Caco-2 (cell line): ENCODE data around the gene PAX5. TPM values are rescaled to one million over a fixed set of nuclear protein-coding genes. Genes with fewer than 3 reads are reported as not detected.

Experiments
- BruUV-seq: library from RNA; stranded (reverse); fragments of 400-500 nt; replicated peaks from 2 replicates; lab custom pipeline; 2021; lab: Mats Ljungman, UMichigan
- CTCF ChIA-PET: fragments of 300-600 bp; sonication (Branson Sonifier 250); formaldehyde crosslinking; loops from one replicate; lab custom pipeline; 2022; ENCODE audit warnings: antibody characterized with exemption; lab: Charles Lee
- POLR2A ChIA-PET: fragments of 300-600 bp; sonication (Branson Sonifier 250); formaldehyde crosslinking; loops from one replicate; lab custom pipeline; 2022; ENCODE audit warnings: antibody characterized with exemption; lab: Charles Lee
- DNase-seq, 2 experiments: peaks; one replicate each; pipeline versions ENCODE4 v3.0.0 to v3.0.0-alpha.2; 2020 to 2022
- H3K27me3 ChIP-seq: replicated peaks from 2 replicates; pipeline ENCODE4 v1.6.0; 2011; ENCODE audit warnings: low read length; ENCODE audit not compliant: control insufficient read depth, insufficient read depth
- H3K36me3 ChIP-seq: 2 replicates; pipeline ENCODE4 v1.5.1; 2011; ENCODE audit warnings: low read length; ENCODE audit not compliant: control insufficient read depth, insufficient read depth
- H3K4me1 ChIP-seq: fragments of 250-450 bp; sonication (Bioruptor Pico); 2 replicates; pipeline ENCODE4 v1.5.1; 2020; ENCODE audit warnings: mild to moderate bottlenecking
- H3K4me3 ChIP-seq: 2 replicates; pipeline ENCODE4 v1.5.1; 2011; ENCODE audit warnings: low read depth, mild to moderate bottlenecking, control low read depth, low read length
- H3K9me3 ChIP-seq: fragments of 250-450 bp; sonication (Bioruptor Pico); 2 replicates; pipeline ENCODE4 v1.5.1; 2020; ENCODE audit warnings: mild to moderate bottlenecking, moderate library complexity
- H3K27ac Mint-ChIP-seq: one replicate; pipeline ENCODE4 v1.8.0; 2022; ENCODE audit warnings: mixed read lengths; ENCODE audit not compliant: unreplicated experiment
- H3K27me3 Mint-ChIP-seq: one replicate; pipeline ENCODE4 v1.8.0; 2022; ENCODE audit warnings: mixed read lengths; ENCODE audit not compliant: insufficient read depth, unreplicated experiment
- H3K36me3 Mint-ChIP-seq: one replicate; pipeline ENCODE4 v1.8.0; 2022; ENCODE audit warnings: mild to moderate bottlenecking, mixed read lengths; ENCODE audit not compliant: insufficient read depth, unreplicated experiment
- H3K4me1 Mint-ChIP-seq: one replicate; pipeline ENCODE4 v1.8.0; 2022; ENCODE audit warnings: low read depth, mixed read lengths; ENCODE audit not compliant: unreplicated experiment
- H3K4me3 Mint-ChIP-seq: one replicate; pipeline ENCODE4 v1.8.0; 2022; ENCODE audit warnings: mild to moderate bottlenecking, moderate library complexity, mixed read lengths; ENCODE audit not compliant: unreplicated experiment
- H3K9me3 Mint-ChIP-seq: one replicate; pipeline ENCODE4 v1.8.0; 2022; ENCODE audit warnings: mixed read lengths; ENCODE audit not compliant: unreplicated experiment
- intact Hi-C: fragments of 100-400 bp; cut with micrococcal nuclease; formaldehyde crosslinking; loops from one replicate; pipeline ENCODE4 v1.10.0; 2022; ENCODE audit not compliant: unreplicated experiment
- total RNA-seq: library from RNA; stranded (reverse); gene quantifications from 2 replicates; pipeline ENCODE4 v1.2.3, GENCODE V29; 2022
- TF ChIP-seq, protein P1 (sequence below), 2 experiments: fragments of 200-600 bp in 1 of 2; IDR thresholded peaks; 1 replicate in 1 of 2; 2 replicates in 1 of 2; pipeline versions ENCODE4 v1.5.1 to v1.8.0; 2011 to 2022; ENCODE audit warnings: antibody characterized with exemption in 1 of 2, control low read depth in 1 of 2, inconsistent platforms in 1 of 2, low read depth in 1 of 2, low read length in 1 of 2, mild to moderate bottlenecking in 1 of 2, moderate library complexity in 1 of 2; ENCODE audit not compliant: insufficient read depth in 1 of 2, severe bottlenecking in 1 of 2, unreplicated experiment in 1 of 2

The PAX5 gene
- total RNA-seq, 1 experiment from 2014 or later = not detected

DNA sequence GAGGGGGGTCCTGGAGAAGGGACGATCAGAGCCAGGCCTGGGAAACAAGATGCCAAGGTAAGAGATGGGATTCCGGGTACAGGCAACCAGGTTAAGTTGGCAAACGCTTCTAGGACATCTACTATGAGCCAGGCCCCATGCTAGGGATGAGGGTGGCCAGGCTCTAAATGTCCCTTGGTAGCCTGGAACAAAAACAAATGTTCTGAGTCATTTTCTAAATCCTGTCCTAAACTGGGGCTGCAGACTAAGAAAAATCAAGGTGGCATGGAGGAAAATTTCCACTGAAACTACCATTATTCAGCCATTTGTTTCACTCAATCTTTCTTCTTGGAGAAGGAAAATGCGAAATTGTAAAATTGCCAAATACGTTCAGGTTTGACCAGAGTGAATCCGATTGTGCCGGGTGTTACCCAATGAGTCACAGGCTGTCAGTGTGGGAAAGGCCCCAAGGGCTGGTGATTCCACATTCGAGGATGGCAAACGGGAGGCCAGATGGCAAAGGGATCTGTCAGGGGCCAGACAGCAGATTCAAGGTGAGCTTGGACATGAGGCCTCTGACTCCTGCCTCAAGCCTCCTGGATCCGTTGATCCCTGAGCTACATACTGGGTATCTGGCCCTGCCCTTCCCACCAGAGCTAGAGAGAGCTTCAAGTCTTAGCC lies 57.6 kb downstream of the PAX5 start:
- BruUV-seq = no TSS peak
- CTCF ChIA-PET = no interaction called here
- H3K27me3 Mint-ChIP-seq = peaks cover 6% of the 10 kb centered on the region
- H3K9me3 Mint-ChIP-seq = no peaks in the 10 kb centered on the region
- H3K4me3 Mint-ChIP-seq = no peak overlapping the region
- no peaks in the 10 kb centered on the region for H3K27me3 ChIP-seq
- no peaks in the 10 kb centered on the region for H3K36me3 ChIP-seq
- H3K4me1 Mint-ChIP-seq = no peaks in the 10 kb centered on the region
- POLR2A ChIA-PET = no interaction called here
- no peak overlapping the region for H3K4me3 ChIP-seq
- H3K4me1 ChIP-seq = no peaks in the 10 kb centered on the region
- no peaks in the 10 kb centered on the region for H3K9me3 ChIP-seq
- H3K36me3 Mint-ChIP-seq = no peaks in the 10 kb centered on the region
- TF ChIP-seq, protein P1, sequence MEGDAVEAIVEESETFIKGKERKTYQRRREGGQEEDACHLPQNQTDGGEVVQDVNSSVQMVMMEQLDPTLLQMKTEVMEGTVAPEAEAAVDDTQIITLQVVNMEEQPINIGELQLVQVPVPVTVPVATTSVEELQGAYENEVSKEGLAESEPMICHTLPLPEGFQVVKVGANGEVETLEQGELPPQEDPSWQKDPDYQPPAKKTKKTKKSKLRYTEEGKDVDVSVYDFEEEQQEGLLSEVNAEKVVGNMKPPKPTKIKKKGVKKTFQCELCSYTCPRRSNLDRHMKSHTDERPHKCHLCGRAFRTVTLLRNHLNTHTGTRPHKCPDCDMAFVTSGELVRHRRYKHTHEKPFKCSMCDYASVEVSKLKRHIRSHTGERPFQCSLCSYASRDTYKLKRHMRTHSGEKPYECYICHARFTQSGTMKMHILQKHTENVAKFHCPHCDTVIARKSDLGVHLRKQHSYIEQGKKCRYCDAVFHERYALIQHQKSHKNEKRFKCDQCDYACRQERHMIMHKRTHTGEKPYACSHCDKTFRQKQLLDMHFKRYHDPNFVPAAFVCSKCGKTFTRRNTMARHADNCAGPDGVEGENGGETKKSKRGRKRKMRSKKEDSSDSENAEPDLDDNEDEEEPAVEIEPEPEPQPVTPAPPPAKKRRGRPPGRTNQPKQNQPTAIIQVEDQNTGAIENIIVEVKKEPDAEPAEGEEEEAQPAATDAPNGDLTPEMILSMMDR (IDR thresholded peaks at IDR 0.05; ENCODE audit: insufficient read depth in 1 of 2, low read depth in 1 of 2, low read length in 1 of 2, severe bottlenecking in 1 of 2, unreplicated experiment in 1 of 2) = no peak
- intact Hi-C loops = no loop called here
- no peak for DNase-seq
- no peak overlapping the region for H3K27ac Mint-ChIP-seq

DNA sequence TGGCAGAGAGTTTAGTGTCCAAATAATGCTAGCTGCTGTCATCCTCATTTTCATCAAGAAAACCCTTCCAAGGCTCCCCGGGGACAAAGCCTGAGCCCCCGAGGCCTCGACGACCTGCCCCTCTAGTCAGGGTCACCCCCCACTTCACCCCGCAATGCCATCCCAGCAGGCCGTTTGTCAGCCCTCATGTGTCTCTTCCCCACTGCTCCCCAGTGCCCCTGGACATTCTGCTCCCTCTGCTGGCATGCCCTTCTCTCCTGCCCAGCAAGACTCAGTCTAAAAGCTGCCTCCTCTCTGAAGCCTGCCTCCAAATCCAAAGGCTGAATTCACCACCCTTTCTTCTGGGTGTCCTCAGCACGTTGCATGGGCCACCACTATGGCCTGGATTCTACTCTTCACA lies 59.3 kb downstream of the PAX5 start:
- ChIA-PET POLR2A (no interaction called here), CTCF (interaction anchor here (1.9 kb wide), 1 partner anchor 101 kb away, joined by 10 read pairs; no protein-coding TSS in a partner anchor)
- Mint-ChIP-seq H3K27ac (no peak overlapping the region), H3K27me3 (peaks cover 9% of the 10 kb centered on the region), H3K4me3 (no peak overlapping the region), H3K9me3 (no peaks in the 10 kb centered on the region), H3K36me3 (no peaks in the 10 kb centered on the region), H3K4me1 (no peaks in the 10 kb centered on the region)
- H3K4me3 ChIP-seq = no peak overlapping the region
- H3K36me3 ChIP-seq = no peaks in the 10 kb centered on the region
- intact Hi-C loops = no loop called here
- H3K4me1 ChIP-seq = no peaks in the 10 kb centered on the region
- TF ChIP-seq, protein P1 (IDR thresholded peaks at IDR 0.05; ENCODE audit: insufficient read depth in 1 of 2, low read depth in 1 of 2, low read length in 1 of 2, severe bottlenecking in 1 of 2, unreplicated experiment in 1 of 2) = peak in 1 of 2 experiments; percentile 47
- BruUV-seq = no TSS peak
- H3K27me3 ChIP-seq = no peaks in the 10 kb centered on the region
- no peak for DNase-seq
- no peaks in the 10 kb centered on the region for H3K9me3 ChIP-seq

DNA sequence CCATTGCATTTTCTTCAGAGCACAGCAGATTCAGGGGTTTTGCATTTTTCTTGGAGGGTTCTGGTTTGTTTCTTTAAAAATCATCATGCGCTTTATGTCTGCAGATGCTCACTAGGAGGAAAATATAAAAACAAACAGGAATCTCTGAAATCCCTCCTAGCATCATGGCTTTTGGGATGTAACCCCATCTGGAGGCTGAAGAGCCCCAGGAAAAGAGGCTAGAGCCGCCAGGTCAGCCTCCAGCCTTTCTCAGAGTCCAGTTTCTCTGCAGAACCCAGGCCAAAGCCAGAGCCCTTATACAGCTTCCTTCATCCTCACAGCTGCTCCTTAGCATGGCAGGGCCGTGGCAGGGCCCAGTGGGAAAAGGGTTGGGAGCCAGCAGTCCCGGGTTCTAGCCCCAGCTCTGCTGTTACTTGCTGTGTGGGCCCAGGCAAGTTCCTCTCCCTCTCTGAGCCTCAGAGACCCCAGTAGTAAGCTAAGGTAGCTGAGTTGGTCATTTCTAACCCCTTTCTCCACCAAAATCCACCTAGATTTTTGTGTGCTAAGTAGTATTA lies 62.1 kb downstream of the PAX5 start:
- CTCF ChIA-PET = no interaction called here
- H3K27me3 Mint-ChIP-seq = peaks cover 6% of the 10 kb centered on the region

More for the DNA sequence above, 62.1 kb downstream of the PAX5 start:
- Mint-ChIP-seq H3K27ac (no peak overlapping the region), H3K36me3 (no peaks in the 10 kb centered on the region), H3K4me1 (no peaks in the 10 kb centered on the region), H3K4me3 (no peak overlapping the region), H3K9me3 (no peaks in the 10 kb centered on the region)
- POLR2A ChIA-PET = no interaction called here
- no peak for DNase-seq
- no peaks in the 10 kb centered on the region for H3K4me1 ChIP-seq
- no peaks in the 10 kb centered on the region for H3K9me3 ChIP-seq
- no peak overlapping the region for H3K4me3 ChIP-seq
- no TSS peak for BruUV-seq
- no peaks in the 10 kb centered on the region for H3K27me3 ChIP-seq
- TF ChIP-seq, protein P1 (IDR thresholded peaks at IDR 0.05; ENCODE audit: insufficient read depth in 1 of 2, low read depth in 1 of 2, low read length in 1 of 2, severe bottlenecking in 1 of 2, unreplicated experiment in 1 of 2) = no peak
- intact Hi-C loops = no loop called here
- no peaks in the 10 kb centered on the region for H3K36me3 ChIP-seq
